ENCODE data around the gene TEX264. TPM values are rescaled to one million over a fixed set of nuclear protein-coding genes. Genes with fewer than 3 reads are reported as not detected.

The TEX264 gene
- total and polyA plus RNA-seq, 2 experiments from 2014 or later, result 10.0 to 13.3 TPM

GRCh38 chr3:51718547-51719409 lies 47.7 kb downstream of the TEX264 start (continued):
- TF ChIP-seq ETS1 (IDR thresholded peaks at IDR 0.05) (no peak), ZNF114 (CRISPR knock-in tag; IDR thresholded peaks at IDR 0.05) (no peak), NANOG (IDR thresholded peaks at IDR 0.05; ENCODE audit: borderline replicate concordance) (no peak), EZH2phosphoT487 (IDR thresholded peaks at IDR 0.05; ENCODE audit: unreplicated experiment) (no peak), STAT1 (IDR thresholded peaks at IDR 0.05; ENCODE audit: unreplicated experiment) (no peak), CTCF (conservative IDR thresholded peaks at IDR 0.05; ENCODE audit: low read depth in 2 of 2) (peak; percentile 90 to 99), CREB1 (CRISPR knock-in tag; IDR thresholded peaks at IDR 0.05; ENCODE audit: low read depth) (no peak)

- no peaks in the 10 kb centered on the region for H3F3A ChIP-seq (replicated peaks; ENCODE audit: low read depth)
- no peak overlapping the region for H3K4me2 ChIP-seq
- TF ChIP-seq REST (IDR thresholded peaks at IDR 0.05; ENCODE audit: unreplicated experiment) (no peak), CTCF (conservative IDR thresholded peaks at IDR 0.05; ENCODE audit: low read depth in 2 of 2) (peak in 1 of 2 experiments; percentile 48; a peak in 3 of 4 replicates)
- no peak overlapping the region for H3K4me3 ChIP-seq
- no peaks in the 10 kb centered on the region for H3K27me3 ChIP-seq (ENCODE audit: insufficient read depth)
- H3K36me3 ChIP-seq (ENCODE audit: insufficient read depth), result no peaks in the 10 kb centered on the region
- Mint-ChIP-seq H3K4me3 (no peak overlapping the region), H3K9me3 (no peaks in the 10 kb centered on the region), H3K4me1 (peaks cover 31% of the 10 kb centered on the region), H3K27me3 (ENCODE audit: insufficient read depth, low read depth, poor library complexity) (peaks cover 11% of the 10 kb centered on the region), H3K27ac (no peak overlapping the region), H3K36me3 (ENCODE audit: low read depth) (no peaks in the 10 kb centered on the region)
- no peak overlapping the region; the same call in 1 of the 2 replicates for H2AFZ ChIP-seq
- ATAC-seq, result peak; percentile 62
- H3K79me2 ChIP-seq (replicated peaks; ENCODE audit: insufficient read depth), result no peaks in the 10 kb centered on the region
- H4K20me1 ChIP-seq (replicated peaks; ENCODE audit: insufficient read depth), result no peaks in the 10 kb centered on the region
- H3K9me2 ChIP-seq (ENCODE audit: insufficient read depth), result no peaks in the 10 kb centered on the region
- 0 out of 2 replicates have a peak, but pooled peaks cover 3% of the 10 kb centered on the region for H3K4me1 ChIP-seq (ENCODE audit: insufficient read depth)
- no peak overlapping the region for H3K27ac ChIP-seq (ENCODE audit: low read depth)
- peak; percentile 37 for DNase-seq (ENCODE audit: low spot score)
These were observed 48.5 kb downstream of the TEX264 start for GRCh38 chr3:51719410-51720025.

All from GM23338 (cell line).